GM21515 (cell line): ENCODE results near the gene MIGA2.

Source experiments
- ATAC-seq: cut with Tn5 transposase; IDR thresholded peaks from one replicate; pipeline ENCODE4 v1.9.1; 2021; ENCODE audit not compliant: unreplicated experiment

Gene MIGA2

DNA sequence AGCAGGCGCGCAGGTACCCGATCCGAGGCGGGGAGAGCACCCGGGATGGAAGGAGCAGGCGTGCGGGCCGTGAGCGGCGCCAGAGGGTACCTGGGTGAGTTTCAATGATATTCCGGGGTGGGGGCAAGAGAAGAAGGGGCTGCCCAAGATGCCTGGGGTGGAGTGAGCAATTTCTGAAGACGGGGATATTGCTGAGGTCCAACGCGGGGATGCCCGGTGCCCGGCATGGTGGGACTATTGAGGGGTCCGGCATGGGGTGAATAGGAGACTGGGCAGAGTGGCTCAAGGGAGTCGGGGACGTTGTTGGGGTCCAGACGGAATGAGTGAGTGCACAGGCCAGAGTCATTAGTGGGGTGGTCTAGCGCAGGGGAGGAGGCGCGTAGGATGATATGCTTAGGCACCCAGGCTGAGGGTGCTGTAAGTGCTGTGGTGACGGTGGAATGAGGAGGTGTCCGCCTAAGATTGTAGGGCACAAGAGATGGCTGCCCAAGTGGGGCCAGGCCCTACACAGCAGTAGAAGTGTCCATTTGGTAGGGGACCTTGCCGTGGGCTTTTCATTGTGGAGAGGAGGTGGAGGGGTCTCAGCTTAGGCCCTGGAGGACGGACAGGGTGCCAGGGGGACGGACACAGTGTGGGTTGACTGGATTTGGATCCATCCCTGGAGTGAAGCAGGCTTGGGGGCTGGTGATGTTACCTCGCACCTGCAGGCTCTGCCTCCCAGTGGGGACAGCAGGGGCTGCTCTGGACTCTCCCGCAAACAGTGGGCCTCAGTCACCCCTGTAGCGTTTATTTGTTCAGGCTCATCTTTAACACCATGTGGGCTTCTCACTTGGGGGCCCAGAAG is 719 bp downstream of the MIGA2 start:
- no peak for ATAC-seq

DNA sequence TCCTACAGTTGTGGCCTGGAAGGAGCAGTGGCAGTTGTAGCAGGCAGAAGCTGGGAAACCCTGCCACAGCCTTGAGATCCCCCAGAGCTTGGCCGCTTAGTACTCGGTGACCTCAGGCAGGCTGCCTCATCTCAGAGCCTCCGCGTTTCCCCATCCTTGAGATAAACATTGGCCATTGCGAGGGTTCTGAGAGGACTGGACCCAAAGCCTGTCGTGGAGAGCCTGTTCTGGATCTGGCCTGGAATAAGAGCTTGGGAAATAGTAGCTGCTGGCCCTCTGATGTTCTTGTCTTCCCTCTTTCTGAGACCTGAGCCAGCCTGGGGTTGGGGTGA is 1.3 kb downstream of the MIGA2 start:
- ATAC-seq = no peak

DNA sequence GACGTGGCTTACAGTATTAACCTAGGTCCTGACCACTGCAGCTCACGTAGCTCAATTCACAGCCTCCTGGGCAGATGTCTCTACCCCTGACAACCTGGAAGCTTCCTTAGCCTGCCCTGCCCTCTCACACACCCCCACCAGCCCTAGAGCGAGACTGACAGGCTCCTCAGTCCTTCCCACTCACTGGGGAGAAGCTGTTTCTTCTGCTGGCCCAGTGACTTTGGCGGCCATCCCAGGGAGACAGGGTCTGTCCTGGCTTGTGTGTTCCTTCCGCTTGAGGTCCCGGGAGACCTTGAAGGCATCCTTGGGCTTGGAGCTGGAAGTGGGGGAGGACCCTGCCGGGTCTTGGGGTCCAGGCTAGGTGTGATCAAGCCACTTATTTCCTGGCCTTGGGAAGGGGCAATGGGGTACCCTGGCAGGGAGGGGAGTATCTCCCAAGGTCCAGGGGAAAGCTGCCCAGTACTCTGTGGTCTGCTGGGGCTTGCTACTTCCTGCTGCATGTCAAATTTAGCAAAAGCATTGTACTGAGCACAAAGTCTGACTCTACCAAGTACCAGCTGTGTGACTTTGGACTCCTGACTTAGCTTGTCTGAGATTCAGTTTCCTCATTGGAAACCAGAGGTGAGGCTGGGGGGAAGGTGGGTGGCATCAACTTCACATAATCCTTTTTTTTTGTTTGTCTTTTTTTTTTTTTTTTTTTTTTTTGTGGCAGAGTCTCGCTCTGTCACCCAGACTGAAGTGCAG is 1.9 kb downstream of the MIGA2 start:
- no peak for ATAC-seq

DNA sequence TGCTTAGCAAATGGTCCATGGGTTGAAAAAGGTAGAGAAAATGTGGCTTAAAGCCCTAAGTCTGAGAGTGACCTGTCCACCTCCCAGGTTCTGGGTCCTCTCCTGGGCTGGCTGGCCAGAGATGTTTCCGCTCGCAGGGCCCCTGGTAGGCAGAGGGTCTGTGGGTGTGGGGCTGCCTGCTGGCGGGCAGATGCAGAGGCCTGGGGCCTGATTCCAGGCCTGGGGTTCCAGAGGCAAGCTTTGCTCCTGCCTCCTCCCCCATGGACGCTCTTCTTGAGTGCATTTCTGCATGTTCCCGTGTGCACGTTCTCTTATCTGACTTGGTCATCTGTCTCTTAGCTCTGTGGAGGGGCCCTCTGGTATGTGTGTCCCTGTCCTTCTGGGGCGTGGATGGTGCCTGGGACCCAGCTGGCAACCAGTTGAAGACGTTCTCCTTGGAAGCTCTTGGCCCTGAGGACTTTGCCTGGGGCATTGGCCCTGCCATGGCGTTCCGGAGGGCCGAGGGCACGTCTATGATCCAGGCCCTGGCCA is 3.8 kb downstream of the MIGA2 start:
- no peak for ATAC-seq

DNA sequence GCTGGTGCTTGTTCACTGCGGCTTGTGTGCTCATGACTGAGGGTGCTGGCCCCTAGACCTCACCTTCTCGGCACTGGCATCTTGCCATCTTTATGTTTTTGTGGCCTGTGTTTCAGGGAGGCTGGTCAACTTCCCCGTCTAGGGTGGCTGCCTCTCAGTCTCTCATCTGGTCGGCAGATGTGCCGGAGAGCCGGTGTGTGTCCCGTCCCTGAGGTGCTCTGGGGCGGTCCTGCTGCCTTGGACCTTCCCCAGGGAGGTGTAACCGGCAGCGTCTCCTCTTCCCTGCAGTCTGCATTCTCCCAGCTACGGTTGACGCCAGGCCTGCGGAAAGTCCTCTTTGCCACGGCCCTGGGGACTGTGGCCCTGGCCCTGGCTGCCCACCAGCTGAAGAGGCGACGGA is 5.6 kb downstream of the MIGA2 start:
- ATAC-seq = no peak

DNA sequence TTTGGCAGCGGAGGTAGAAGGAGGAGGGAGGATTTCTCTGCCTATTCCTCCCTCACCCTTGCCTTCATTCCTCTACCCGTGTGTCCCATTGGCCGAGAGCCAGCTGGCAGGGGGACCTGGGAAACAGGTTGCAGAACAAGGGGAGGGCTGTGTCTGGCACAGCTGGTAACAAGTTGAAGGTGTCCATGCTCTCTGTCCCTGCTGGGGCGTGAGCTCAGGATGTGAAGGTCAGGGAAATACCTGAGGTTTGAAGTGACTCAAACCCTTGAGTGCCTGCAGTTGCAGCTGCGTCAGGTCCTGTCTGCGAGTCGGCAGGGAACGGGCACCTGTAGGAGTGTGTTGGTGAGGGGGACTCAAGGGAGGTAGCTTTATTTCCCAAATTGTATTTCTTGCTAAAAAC is 16.2 kb downstream of the MIGA2 start:
- ATAC-seq = no peak

DNA sequence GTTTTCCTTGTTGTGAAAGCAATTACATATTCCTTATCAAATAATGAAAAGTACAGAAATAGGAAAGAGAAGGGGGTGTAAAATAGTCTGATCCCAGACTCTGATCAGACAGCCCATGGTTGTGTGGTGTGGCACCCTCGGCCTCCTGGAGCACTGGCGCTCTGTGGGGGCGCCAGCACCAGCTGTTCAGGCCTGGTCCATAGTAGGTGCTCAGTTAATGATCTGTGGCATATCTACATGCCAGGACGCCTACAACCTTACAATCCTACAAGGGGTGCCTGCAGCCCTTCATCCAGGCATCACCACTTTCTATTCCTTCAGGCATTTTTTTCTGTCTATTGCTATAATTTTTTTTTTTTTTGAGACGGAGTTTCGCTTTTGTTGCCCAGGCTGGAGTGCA is 16.6 kb downstream of the MIGA2 start:
- ATAC-seq = no peak

DNA sequence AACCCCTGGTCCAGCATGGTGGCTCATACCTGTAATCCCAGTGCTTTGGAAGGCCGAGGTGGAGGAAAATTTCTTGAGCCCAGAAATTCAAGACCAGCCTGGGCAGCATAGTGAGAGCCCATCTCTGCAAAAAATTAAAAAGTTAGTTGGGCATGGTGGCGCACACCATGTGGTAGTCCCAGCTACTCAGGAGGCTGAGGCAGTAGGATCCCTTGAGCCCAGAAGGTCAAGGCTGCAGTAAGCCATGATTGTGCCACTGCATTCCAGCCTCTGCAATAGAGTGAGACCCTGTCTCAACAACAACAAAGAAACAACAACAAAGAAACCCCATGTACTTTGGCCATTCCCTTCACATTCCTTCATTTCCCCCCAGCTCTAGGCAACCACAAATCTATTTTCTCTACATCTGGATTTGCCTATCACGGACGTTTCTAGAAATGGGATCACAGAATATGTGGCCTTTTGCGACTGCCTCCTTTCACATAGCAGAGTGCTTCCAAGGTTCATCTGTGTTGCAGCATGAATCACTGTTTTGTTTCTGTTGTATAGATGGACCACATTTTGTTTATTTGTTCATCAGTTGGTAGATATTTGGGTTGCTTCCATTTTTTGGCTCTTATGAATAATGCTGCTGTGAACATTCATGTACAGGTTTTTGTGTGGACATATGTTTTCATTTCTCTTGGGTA is 17.9 kb downstream of the MIGA2 start:
- no peak for ATAC-seq

DNA sequence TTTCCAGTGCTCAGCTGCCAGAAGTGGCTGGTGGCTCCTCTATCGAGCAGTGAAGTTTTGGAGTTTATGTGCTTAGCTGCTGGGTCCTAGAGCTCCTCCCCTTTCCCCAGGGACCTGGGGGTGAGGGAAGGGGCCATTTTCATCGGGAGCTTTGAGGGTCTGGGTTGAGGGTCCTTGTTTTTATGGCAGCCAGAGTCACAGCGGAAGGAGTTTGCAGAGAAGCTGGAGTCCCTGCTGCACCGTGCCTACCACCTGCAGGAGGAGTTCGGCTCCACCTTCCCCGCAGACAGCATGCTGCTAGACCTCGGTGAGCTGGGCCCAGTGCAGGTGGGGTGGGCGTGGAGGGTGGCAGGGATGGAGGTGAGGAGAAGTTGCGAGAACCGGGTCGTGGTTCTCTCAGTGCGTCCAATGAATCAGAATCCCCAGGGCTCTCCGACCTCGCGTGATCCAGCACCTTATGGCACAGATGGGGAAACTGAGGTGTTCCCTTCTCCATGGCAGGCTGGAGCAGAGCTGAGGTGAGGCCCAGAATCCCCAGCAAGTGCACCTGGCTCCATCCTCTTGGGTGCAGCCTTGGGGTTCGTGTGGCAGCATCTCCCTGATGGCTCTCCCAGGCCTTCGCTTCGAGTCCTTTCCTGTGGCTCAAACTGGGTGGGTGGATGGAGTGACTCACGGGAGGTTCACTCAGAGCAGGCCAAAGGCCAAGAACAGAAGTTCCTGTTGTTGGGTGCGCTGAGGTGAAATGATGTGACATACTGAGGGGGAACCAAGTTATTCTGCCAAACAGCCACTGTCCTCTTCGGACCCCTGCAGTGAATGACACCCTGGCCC is 22.8 kb downstream of the MIGA2 start:
- no peak for ATAC-seq

DNA sequence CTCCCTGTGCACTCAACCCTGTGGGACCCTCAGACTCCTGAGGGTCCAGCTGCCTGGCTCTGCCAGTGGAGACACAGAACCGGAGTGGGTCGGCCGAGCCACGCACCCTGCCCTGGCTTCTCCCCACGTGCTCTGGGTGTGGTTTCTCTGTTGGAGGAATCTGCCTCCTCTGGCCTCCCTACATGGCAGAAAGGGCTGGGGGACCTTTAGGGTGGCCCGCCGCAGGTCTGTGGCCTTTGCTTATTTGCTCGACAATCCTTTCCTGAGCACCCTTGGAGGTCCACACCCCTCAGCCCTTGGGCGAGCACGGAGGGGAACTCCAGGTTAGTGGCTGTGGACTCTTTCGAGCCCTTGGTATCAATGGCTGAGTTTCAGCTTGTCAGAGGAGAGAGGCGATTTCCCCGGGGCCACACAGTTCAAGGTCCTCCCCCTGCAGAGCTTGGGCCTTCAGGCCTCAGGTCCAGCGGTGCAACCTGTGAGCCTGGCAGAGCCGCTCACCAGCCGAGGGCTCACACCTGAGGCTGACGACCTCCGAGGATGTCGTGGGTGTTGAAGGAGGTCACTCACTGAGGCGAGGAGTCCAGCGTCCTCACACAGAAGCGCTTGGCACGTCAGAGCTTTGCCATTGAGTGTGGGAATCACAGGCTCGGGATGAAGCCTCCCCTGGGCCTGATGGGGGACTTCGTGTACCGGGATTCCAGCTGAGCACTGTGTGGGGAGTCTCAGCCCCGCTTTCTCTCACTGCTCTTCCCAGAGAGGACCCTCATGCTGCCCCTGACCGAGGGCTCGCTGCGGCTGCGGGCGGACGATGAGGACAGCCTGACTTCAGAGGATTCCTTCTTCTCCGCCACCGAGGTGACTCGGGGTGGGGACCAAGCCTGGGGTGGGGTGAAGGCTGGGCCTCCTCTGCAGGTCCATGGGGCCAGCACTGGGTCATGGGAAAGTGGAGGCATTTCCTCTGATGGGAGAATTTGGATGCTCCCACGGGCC is 23.7 kb downstream of the MIGA2 start:
- no peak for ATAC-seq

DNA sequence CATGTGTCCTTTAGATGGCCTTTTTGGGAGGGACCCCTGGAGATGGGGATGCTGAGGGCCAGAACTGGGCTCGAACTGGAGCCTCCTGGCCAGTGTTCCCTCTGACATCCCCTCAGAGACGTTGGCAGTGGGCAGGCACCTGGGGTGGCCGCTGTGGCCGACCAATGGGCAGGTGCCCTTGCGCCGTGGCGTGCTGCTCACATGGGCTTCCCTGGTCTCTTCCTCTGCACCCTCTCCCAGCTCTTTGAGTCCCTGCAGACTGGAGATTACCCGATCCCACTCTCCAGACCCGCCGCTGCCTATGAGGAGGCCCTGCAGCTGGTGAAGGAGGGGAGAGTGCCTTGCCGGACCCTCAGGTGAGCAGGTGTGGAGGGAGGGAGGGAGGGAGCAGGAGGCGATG is 24.6 kb downstream of the MIGA2 start:
- no peak for ATAC-seq

DNA sequence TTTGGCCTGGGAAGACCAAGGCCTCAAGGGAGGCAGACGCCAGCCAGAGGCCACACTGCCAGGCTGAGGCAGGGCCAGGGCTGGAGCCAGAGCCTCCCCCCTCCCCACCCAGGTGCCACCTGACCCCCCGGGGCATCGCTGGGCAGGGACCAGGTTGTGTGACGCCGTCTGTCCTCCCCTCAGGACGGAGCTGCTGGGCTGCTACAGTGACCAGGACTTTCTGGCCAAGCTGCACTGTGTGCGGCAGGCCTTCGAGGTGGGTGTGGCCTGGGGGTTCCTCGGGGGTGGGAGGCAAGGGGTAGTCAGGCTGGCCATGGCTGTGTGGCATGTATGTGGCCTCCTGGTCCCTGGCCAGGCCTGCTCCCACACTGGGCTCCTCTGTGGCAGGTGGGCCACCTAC is 26.6 kb downstream of the MIGA2 start:
- no peak for ATAC-seq

DNA sequence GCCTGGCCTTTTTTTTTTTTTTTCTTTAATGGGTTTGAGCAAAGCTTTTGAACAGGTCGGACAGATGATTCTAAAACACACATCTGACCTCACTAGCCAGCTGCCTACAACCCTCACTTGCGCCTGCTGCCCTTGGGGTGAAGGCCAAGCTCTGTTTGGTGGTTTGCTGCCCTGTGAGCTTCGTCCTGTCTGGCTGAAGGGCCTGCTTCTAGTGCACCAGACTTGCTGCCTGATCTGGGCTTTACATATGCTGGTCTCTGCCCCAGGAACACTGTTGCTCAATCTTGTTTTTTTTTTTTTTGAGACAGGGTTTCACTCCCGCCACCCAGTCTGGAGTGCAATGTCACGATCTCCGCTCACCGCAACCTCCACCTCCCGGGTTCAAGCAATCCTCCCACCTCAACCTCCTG is 28.1 kb downstream of the MIGA2 start:
- ATAC-seq = no peak

DNA sequence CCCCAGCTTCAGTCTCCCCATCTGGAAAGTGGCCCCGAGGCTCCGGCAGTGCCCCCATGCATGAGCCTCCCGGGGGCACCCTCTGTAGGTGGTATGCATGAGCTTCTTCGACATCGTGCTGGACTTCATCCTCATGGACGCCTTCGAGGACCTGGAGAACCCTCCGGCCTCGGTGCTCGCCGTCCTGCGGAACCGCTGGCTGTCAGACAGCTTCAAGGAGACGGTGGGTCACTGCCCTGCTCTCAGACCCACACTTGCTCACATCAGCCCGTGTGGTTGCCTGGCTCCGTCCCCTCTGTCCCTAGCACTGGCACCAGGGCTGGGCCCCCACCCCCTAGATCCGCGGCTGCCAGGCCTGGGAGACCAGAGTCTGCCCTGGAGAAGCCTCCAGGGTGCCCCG is 31.7 kb downstream of the MIGA2 start:
- no peak for ATAC-seq

DNA sequence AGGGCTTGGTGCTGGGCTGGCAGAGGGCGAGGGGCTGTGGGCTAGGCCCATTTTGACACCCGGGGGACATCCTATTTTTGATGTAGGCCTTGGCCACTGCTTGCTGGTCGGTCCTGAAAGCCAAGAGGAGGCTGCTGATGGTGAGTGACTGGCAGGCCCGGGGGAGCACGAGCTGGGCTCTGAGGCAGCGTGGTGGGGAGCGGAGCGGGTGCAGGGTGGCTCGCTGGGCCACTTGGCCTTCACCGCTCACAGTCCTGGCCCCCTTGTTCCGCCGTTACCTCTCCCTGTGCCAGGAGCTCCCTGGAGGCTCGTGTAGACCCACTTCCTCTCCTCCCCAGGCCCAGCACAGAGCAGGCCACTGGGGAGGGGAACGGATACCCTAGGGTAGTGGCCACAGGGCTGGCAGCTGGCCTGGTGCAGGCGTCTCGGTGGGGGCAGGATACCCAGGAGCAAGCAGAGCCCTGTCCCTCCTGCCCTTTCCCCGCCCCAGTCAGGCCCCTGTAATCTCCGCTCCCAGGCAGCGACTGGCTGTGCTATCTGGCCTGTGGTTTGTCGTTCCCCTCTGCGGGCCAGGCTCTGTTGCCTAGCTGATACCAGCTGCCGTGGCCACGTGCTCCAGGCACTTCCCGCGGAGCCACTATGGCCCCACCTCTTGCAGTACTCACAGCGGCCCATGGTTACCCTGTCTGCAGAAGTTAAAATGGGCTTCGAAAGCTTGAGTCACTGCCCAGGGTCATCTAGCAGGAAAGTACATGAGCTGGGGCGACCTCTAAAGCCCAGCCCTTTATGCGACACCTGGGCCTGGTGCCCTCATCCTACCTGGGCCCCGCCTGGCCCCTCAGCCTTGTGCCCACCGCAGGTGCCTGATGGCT is 32.8 kb downstream of the MIGA2 start:
- no peak for ATAC-seq

DNA sequence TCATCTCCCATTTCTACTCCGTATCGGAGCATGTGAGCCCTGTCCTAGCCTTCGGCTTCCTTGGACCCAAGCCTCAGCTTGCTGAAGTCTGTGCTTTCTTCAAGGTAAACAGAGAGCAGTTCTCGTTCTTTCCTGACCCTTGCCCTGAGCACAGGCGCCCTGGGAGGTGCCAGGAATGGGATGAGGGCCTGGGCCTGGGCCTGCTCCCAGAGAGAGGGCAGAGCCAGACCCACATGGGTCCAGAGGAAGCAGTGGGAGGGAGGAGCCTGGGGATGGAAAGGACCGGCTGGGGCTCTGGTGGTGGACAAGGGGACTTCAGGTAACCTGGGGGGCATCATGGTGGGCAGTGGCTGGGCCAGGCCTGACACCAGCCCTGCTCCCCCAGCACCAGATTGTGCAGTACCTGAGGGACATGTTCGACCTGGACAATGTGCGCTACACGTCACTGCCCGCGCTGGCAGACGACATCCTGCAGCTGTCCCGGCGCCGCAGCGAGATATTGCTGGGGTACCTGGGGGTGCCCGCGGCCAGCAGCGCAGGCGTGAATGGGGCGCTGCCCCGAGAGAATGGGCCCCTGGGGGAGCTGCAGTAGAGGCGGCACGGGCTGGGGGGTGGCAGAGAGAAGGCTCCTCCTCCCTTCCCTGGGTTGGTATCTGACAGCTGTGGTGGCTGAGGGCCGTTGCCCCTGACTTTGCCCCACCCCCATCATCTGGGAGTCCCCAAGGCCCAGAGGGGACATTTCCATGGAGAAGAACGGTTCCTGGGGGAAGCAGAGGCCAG is 33.6 kb downstream of the MIGA2 start:
- ATAC-seq = no peak

DNA sequence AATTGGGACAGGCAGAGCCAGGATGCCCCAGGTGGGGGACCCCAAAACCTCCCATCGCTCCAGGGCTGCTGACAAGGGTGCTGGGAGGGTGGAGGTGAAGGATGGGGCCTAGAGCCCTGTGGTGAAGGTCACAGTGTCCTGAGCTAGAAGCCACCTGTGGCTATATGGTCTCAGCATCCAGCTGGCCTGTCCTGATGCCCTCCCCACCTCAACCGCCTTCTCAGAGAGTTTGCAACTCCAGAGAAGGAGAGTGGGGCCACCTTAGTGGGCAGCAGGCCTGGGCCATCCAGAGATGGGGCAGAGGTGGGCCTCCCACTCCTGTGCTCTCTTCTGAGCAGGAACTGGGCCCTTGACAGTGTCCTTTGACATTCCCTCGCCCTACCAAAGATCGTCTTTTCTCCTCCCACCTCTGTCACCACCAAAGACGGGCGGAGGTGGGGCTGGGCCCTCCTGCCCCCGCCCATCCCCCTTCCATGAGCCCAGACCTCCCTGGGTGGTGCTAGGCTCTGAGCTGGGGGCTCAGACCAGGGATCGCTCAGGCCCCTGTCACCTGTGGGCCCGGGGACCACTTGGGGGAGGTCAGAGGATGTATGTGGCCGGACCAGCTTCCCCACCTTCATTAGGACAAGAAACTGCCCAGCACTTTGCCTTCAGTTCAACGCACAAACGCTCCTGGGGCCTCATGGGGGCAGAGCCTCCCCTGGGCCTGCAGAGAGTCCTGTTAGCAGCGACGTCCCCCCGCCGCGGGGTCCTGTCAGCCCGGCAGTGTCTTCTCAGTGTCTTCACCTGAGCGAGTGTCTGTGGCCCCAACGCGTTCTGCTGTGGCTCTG is 34.5 kb downstream of the MIGA2 start:
- ATAC-seq = no peak
